Type B pancreatic cell (in vitro differentiated cells): Measurements from ENCODE around the gene COL4A5. TPM values are rescaled to one million over a fixed set of nuclear protein-coding genes. Genes with fewer than 3 reads are reported as not detected.

Experiments used
- DNase-seq: peaks from one replicate; pipeline ENCODE4 v3.0.0; 2021; ENCODE audit warnings: mixed read lengths; ENCODE audit not compliant: unreplicated experiment; ENCODE audit errors: extremely low spot score
- H3K27ac Mint-ChIP-seq: 2 replicates; pipeline ENCODE4 v1.8.0; 2021; ENCODE audit warnings: mild to moderate bottlenecking, mixed read lengths
- H3K27me3 Mint-ChIP-seq: 2 replicates; pipeline ENCODE4 v1.8.0; 2021; ENCODE audit warnings: mixed read lengths
- H3K36me3 Mint-ChIP-seq: 2 replicates; pipeline ENCODE4 v1.8.0; 2021; ENCODE audit warnings: mixed read lengths
- H3K4me1 Mint-ChIP-seq: one replicate; pipeline ENCODE4 v1.8.0; 2021; ENCODE audit warnings: mixed read lengths; ENCODE audit not compliant: unreplicated experiment
- H3K4me3 Mint-ChIP-seq: 2 replicates; pipeline ENCODE4 v1.8.0; 2021; ENCODE audit warnings: mild to moderate bottlenecking, mixed read lengths
- H3K9me3 Mint-ChIP-seq: 2 replicates; pipeline ENCODE4 v1.8.0; 2021; ENCODE audit warnings: mixed read lengths
- CTCF ChIP-seq: fragments of 200-600 bp; sonication (generic); conservative IDR thresholded peaks from 2 replicates; pipeline ENCODE4 v1.5.0; 2021; ENCODE audit warnings: antibody characterized with exemption, mild to moderate bottlenecking
- total RNA-seq: library from RNA; stranded (reverse); gene quantifications from 2 replicates; pipeline ENCODE4 v1.2.1, GENCODE V29; 2021; ENCODE audit warnings: low replicate concordance

COL4A5 gene
- total RNA-seq, 1 donor from 2014 or later = 167 TPM

GRCh38 chrX:108696690-108697089 is 257.1 kb downstream of the COL4A5 start:
- no peaks in the 10 kb centered on the region for H3K9me3 Mint-ChIP-seq
- H3K4me1 Mint-ChIP-seq = no peaks in the 10 kb centered on the region
- H3K36me3 Mint-ChIP-seq = peaks cover 10% of the 10 kb centered on the region
- no peak overlapping the region for H3K4me3 Mint-ChIP-seq
- no peak for TF ChIP-seq CTCF
- no peaks in the 10 kb centered on the region for H3K27me3 Mint-ChIP-seq
- H3K27ac Mint-ChIP-seq = no peak overlapping the region
- no peak for DNase-seq

- no peaks in the 10 kb centered on the region for H3K9me3 Mint-ChIP-seq
- no peak overlapping the region for H3K4me3 Mint-ChIP-seq
- peak; percentile 76 for TF ChIP-seq CTCF
- peaks cover 5% of the 10 kb centered on the region for H3K36me3 Mint-ChIP-seq
- no peak for DNase-seq
- no peak overlapping the region for H3K27ac Mint-ChIP-seq
- H3K4me1 Mint-ChIP-seq = peaks cover 4% of the 10 kb centered on the region
- no peaks in the 10 kb centered on the region for H3K27me3 Mint-ChIP-seq
Measured at GRCh38 chrX:108699368-108699767, 259.7 kb downstream of the COL4A5 start.

GRCh38 chrX:108701633-108702032 is 262.0 kb downstream of the COL4A5 start:
- Mint-ChIP-seq H3K36me3 (no peaks in the 10 kb centered on the region), H3K4me3 (no peak overlapping the region), H3K9me3 (no peaks in the 10 kb centered on the region), H3K27ac (no peak overlapping the region), H3K4me1 (peaks cover 4% of the 10 kb centered on the region), H3K27me3 (no peaks in the 10 kb centered on the region)
- no peak for DNase-seq
- no peak for TF ChIP-seq CTCF

- H3K4me1 Mint-ChIP-seq = peaks cover 4% of the 10 kb centered on the region
Measured at GRCh38 chrX:108702530-108702929, 262.9 kb downstream of the COL4A5 start.

GRCh38 chrX:108704839-108705238 is 265.2 kb downstream of the COL4A5 start:
- Mint-ChIP-seq H3K36me3 (no peaks in the 10 kb centered on the region), H3K4me3 (no peak overlapping the region), H3K4me1 (peaks cover 4% of the 10 kb centered on the region), H3K27ac (no peak overlapping the region), H3K9me3 (no peaks in the 10 kb centered on the region), H3K27me3 (no peaks in the 10 kb centered on the region)
- no peak for TF ChIP-seq CTCF
- no peak for DNase-seq

More at GRCh38 chrX:108702530-108702929, 262.9 kb downstream of the COL4A5 start:
- Mint-ChIP-seq H3K4me3 (no peak overlapping the region), H3K9me3 (no peaks in the 10 kb centered on the region), H3K27me3 (no peaks in the 10 kb centered on the region), H3K36me3 (no peaks in the 10 kb centered on the region), H3K27ac (no peak overlapping the region)
- no peak for DNase-seq
- TF ChIP-seq CTCF = no peak

- H3K9me3 Mint-ChIP-seq = peaks cover 5% of the 10 kb centered on the region
- H3K36me3 Mint-ChIP-seq = no peaks in the 10 kb centered on the region
- no peak for TF ChIP-seq CTCF
- no peak for DNase-seq
- no peaks in the 10 kb centered on the region for H3K27me3 Mint-ChIP-seq
- H3K27ac Mint-ChIP-seq = no peak overlapping the region
- no peak overlapping the region for H3K4me3 Mint-ChIP-seq
- no peaks in the 10 kb centered on the region for H3K4me1 Mint-ChIP-seq
Measured at GRCh38 chrX:108712886-108713285, 273.2 kb downstream of the COL4A5 start.
